Effector memory CD8-positive, alpha-beta T cell (primary cell): ENCODE results near the gene RRN3.
"Not testable (repeated sequence)": the region's sequence is repeated elsewhere in the genome, so short reads cannot be mapped to it uniquely, and the experiment has no call there.

Source experiments
- ATAC-seq: fragments of 150-1000 bp; cut with Tn5 transposase; replicated peaks from 2 replicates; pipeline ENCODE4 v1.10.0; 2021; ENCODE audit warnings: mild to moderate bottlenecking, moderate library complexity
- DNase-seq, 3 experiments: peaks; one replicate each; pipeline ENCODE4 v3.0.0; 2021
- H3K27ac Mint-ChIP-seq, 2 donors: one replicate each; pipeline ENCODE4 v1.8.0; 2022; ENCODE audit warnings: mild to moderate bottlenecking in 2 of 2, mixed read lengths in 2 of 2, moderate library complexity in 2 of 2
- H3K27me3 Mint-ChIP-seq, 2 donors: one replicate each; pipeline ENCODE4 v1.8.0; 2022; ENCODE audit warnings: mixed read lengths in 2 of 2
- H3K36me3 Mint-ChIP-seq: one replicate; pipeline ENCODE4 v1.8.0; 2022; ENCODE audit warnings: mild to moderate bottlenecking, moderate library complexity, mixed read lengths; ENCODE audit not compliant: insufficient read depth
- H3K4me1 Mint-ChIP-seq, 2 donors: one replicate each; pipeline ENCODE4 v1.8.0; 2022; ENCODE audit warnings: low read depth in 2 of 2, mixed read lengths in 2 of 2
- H3K4me3 Mint-ChIP-seq, 2 donors: one replicate each; pipeline ENCODE4 v1.8.0; 2022; ENCODE audit warnings: mild to moderate bottlenecking in 2 of 2, mixed read lengths in 2 of 2, moderate library complexity in 2 of 2
- H3K9me3 Mint-ChIP-seq, 2 donors: one replicate each; pipeline ENCODE4 v1.8.0; 2022; ENCODE audit warnings: mixed read lengths in 2 of 2

Gene RRN3

DNA sequence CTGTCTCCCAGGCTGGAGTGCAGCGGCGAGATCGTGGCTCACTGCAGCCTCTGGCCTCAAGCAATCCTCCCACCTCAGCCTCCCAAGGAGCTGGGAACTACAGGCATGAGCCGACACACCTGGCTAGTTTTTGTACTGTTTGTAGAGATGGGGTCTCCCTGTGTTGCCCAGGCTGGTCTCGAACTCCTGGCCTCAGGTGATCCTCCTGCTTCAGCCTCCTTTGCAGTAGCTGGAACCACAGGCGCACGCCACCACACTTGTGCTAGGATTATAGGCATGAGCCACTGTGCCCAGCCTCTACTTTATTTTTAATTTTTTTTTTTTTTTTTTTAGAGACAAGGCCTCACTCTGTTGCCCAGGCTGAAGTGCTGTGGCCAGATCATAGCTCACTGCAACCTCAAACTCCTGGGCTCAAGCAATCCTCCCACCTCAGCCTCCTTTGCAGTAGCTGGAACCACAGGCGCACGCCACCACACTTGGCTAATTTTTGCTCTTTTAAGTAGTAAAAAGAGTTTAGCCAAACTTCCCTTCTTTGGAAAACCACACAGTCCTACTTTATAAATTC, 42.6 kb downstream of the RRN3 start:
- Mint-ChIP-seq H3K9me3 (no peaks in the 10 kb centered on the region), H3K36me3 (peaks cover 12% of the 10 kb centered on the region), H3K27ac (no peak overlapping the region), H3K4me3 (no peak overlapping the region), H3K4me1 (peaks cover 16 to 22% of the 10 kb centered on the region in 2 donors), H3K27me3 (no peaks in the 10 kb centered on the region)
- ATAC-seq = no peak
- DNase-seq = no peak

DNA sequence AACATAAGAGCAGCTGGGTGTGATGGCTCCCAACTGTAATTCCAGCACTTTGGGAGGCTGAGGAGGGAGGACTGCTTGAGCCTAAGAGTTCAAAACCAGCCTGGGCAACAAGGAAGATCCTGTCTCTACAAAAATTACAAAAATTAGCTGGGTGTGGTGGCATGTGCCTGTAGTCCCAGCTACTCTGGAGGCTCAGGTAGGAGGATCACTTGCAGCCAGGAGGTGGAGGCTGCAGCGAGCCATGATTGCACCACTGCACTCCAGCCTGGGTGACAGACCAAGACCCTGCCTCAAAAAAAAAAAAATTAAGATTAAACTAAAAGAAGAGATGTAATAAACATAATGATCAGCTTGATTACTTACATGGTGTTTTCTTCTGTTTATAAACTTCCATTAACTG, 43.6 kb downstream of the RRN3 start:
- not testable (repeated sequence) for H3K27me3 Mint-ChIP-seq, DNase-seq, ATAC-seq, H3K4me3 Mint-ChIP-seq, H3K27ac Mint-ChIP-seq, H3K9me3 Mint-ChIP-seq
- Mint-ChIP-seq H3K36me3 (peaks cover 16% of the 10 kb centered on the region), H3K4me1 (peaks cover 16 to 22% of the 10 kb centered on the region in 2 donors)

DNA sequence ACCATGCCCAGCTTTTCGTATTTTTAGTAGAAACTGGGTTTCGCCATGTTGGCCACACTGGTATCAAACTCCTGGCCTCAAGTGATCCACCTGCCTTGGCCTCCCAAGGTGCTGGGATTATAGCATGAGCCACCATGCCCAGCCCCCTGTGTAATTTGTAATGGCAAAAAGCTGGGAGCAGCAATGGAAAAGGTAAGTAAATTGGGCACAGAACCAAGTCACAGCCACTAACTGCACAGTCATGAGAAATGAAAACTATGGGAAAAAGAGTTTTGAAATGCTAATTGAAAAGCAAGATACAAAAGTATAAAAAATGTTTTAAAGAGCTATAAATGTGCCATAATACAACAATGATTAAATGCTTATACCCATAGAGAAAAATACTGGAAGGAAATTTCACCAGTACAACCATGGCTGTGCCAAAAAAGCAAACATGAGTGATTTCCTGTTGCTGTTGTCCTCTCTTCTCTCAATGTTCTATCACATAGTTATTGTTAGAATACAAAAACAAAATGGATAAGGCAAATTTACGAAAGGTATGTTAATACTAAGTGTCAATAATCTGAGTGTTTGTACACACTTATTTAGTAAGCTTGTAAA, 44.4 kb downstream of the RRN3 start:
- no peak for ATAC-seq
- Mint-ChIP-seq H3K36me3 (peaks cover 16% of the 10 kb centered on the region), H3K4me1 (peaks cover 11 to 17% of the 10 kb centered on the region in 2 donors), H3K9me3 (no peaks in the 10 kb centered on the region), H3K27ac (no peak overlapping the region), H3K4me3 (no peak overlapping the region), H3K27me3 (no peaks in the 10 kb centered on the region)
- no peak for DNase-seq

DNA sequence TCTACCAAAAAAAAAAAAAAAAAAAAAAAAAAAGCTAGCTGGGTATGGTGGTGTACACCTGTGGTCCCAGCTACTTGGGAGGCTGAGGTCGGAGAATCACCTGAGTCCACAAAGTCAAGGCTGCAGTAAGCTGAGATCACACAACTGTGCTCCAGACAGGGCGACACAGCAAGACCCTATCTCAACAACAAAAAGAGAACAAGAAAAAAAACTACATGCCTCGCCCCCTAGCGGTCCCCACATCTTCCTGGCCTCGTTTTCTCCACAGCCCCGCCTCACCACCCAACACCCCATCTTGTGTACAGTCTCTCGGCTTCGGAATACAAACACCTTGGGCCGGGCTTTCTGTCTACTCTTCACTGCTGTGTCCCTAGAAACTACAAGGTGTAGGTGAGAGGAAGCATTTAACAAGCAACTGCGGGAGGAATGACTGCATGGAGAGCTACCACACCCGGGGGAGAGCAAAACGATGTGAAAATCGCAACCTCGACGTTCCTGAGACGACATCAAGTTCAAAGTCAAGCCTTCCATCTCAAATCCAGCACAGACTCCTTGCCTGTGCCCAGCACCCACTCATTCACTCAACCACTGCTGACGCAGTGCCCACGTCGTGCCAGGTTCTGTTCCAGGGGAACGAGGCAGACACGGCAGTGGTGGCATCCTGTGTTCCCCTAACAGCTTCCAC, 47.2 kb downstream of the RRN3 start:
- Mint-ChIP-seq H3K9me3 (no peaks in the 10 kb centered on the region), H3K4me3 (no peak overlapping the region), H3K4me1 (peaks cover 3 to 5% of the 10 kb centered on the region in 2 donors), H3K27ac (peak overlapping the region; percentile 1 to 35), H3K27me3 (no peaks in the 10 kb centered on the region), H3K36me3 (peaks cover 27% of the 10 kb centered on the region)
- DNase-seq (no peak), ATAC-seq (no peak)

DNA sequence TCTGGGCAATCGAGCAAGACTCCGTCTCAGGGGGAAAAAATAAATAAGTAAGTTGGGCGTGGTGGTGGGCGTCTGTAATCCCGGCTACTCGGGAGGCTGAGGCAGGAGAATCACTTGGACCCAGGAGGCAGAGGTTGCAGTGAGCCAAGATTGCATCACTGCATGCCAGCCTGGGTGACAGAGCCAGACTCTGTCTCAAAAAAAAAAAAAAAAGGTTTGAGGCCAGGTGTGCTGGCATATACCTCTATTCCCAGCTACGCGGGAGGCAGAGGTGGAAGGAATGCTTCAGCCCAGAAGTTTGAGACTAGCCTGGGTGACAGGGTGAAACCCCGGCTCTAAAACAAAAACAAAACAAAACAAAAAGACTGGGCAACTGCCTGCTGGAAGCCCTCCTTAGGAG, 48.8 kb downstream of the RRN3 start:
- not testable (repeated sequence) for H3K9me3 Mint-ChIP-seq, DNase-seq, H3K27me3 Mint-ChIP-seq, H3K4me1 Mint-ChIP-seq, H3K27ac Mint-ChIP-seq, ATAC-seq, H3K4me3 Mint-ChIP-seq
- H3K36me3 Mint-ChIP-seq = peaks cover 38% of the 10 kb centered on the region

DNA sequence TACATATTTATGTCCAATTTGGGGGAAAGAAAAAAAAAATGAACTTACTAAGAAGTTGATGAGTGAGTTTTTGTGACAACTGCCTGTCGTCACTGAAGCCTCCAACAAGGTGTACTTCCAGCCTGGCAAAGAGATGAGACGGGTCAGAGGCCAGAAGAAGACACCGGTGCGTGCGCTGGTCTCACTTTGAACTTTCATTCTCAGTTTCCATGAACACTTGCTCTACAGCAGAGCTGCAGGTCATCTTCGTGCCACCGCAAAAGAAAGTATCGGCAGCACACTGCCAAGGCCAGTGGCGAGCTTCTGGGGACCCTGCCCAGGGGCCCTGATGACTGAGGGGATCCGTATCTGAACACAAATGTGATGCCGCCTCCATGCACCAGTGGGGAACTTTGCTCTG, 49.8 kb downstream of the RRN3 start:
- DNase-seq (no peak), ATAC-seq (no peak)
- no peaks in the 10 kb centered on the region for H3K9me3 Mint-ChIP-seq
- peaks cover 0 to 3% of the 10 kb centered on the region in 2 donors for H3K4me1 Mint-ChIP-seq
- H3K4me3 Mint-ChIP-seq = no peak overlapping the region
- peak overlapping the region in 1 of 2 donors; percentile 65 for H3K27ac Mint-ChIP-seq
- no peaks in the 10 kb centered on the region for H3K27me3 Mint-ChIP-seq
- peaks cover 44% of the 10 kb centered on the region for H3K36me3 Mint-ChIP-seq

DNA sequence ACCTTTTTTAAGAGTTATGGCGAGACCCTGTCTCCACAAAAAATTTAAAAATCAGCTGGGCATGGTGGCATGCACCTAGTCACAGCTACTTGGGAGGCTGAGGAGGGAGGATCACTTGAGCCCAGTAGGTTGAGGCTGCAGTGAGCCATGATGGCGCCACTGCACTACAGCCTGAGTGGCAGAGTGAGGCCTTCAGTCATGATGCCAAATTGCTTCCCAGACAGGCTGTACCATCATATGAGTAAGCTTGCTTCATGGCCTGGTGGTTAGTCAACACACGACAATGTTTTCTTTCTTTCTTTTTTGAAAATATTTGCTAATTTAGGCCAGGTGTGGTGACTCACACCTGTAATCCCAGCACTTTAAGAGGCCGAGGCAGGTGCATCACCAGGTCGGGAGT, 50.7 kb downstream of the RRN3 start:
- no peak overlapping the region for H3K27ac Mint-ChIP-seq
- no peaks in the 10 kb centered on the region for H3K27me3 Mint-ChIP-seq
- H3K9me3 Mint-ChIP-seq = no peaks in the 10 kb centered on the region
- DNase-seq = no peak
- ATAC-seq = no peak
- H3K4me3 Mint-ChIP-seq = no peak overlapping the region
- H3K4me1 Mint-ChIP-seq = peaks cover 0 to 3% of the 10 kb centered on the region in 2 donors
- H3K36me3 Mint-ChIP-seq = peaks cover 50% of the 10 kb centered on the region

DNA sequence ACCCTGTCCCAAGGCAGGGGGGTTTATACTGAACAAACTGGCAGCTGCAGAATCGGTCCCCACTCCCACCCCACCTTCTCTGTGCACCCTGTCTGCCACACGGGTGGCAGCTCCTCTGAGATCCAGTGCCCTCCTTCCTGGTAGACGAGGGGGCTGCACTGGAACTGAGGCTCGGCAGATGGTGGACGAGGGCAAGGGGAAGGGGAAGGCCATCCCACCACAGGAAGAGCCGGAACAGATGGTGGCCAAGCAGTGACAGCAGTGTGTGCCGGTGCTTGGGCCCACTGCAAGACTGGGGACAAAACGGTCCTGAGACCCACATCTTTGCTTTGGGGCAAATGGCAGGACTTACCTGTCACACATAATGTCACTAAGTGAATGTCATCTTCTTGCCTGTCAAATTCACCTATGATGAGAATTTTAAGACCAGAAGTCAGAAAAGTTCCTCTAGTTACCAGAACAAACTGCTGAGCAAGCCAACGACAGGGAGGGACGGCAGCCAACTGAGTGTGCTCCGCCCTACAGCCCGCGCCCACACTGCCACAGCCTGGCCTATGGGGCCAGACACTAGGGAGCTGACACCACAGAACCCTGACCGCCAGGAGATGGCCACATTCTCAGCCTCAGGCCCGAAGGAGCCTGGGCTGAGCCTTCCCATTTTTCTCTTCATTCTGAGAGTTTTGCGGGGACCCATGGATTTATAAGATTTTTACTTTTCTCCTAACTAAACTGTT, 52.6 kb downstream of the RRN3 start:
- peak overlapping the region; percentile 46 to 63 for H3K27ac Mint-ChIP-seq
- H3K36me3 Mint-ChIP-seq = peaks cover 42% of the 10 kb centered on the region
- peaks cover 0 to 3% of the 10 kb centered on the region in 2 donors for H3K4me1 Mint-ChIP-seq

DNA sequence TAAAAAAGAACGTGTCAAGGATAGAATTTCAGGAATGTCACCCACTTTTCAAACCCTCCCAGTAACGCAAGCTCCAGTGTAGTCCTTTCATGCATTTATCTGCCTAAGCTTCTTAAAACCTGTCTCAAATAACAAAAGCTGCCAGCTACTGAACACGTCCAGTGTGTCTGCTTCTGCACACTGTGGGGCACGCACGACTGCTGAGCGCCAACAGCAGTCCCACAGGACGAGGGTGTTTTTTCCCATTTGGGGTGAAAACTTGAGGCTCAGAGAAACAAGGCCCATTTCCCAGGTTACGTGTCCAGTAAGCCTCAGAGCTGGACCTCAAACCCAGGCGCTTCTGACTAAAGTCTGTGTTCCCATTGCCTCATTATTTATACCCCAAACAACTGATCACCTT, 55.4 kb downstream of the RRN3 start:
- DNase-seq (no peak), ATAC-seq (no peak)
- Mint-ChIP-seq H3K36me3 (peaks cover 60% of the 10 kb centered on the region), H3K27ac (peak overlapping the region in 1 of 2 donors; percentile 75), H3K9me3 (no peaks in the 10 kb centered on the region), H3K4me1 (no peaks in the 10 kb centered on the region), H3K4me3 (no peak overlapping the region), H3K27me3 (no peaks in the 10 kb centered on the region)

More for the DNA sequence above, 52.6 kb downstream of the RRN3 start:
- H3K9me3 Mint-ChIP-seq = no peaks in the 10 kb centered on the region
- H3K27me3 Mint-ChIP-seq = no peaks in the 10 kb centered on the region
- H3K4me3 Mint-ChIP-seq = no peak overlapping the region
- DNase-seq (no peak), ATAC-seq (no peak)

DNA sequence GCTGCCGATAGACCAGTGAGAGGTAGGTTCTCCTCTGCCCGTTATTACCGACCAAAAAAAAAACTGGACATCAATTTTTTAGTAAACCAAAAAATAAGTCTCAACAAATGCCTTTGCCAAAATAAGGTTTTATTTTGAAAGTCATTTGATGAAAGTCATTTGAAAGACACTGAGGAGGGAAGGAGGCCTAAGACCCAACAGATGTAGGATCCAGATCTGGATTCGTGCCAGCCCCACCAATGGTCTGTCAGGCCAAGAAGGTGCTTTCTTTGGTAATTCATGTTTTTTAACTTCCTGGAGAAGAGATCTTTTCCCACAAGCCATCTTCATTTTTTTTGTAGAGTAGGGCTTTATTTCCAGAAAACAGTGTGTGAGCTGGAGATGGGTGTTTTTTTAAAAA, 56.3 kb downstream of the RRN3 start:
- Mint-ChIP-seq H3K4me1 (peaks cover 0 to under 1% of the 10 kb centered on the region in 2 donors), H3K27me3 (no peaks in the 10 kb centered on the region), H3K27ac (peak overlapping the region in 1 of 2 donors; percentile 75), H3K4me3 (no peak overlapping the region), H3K36me3 (peaks cover 62% of the 10 kb centered on the region), H3K9me3 (no peaks in the 10 kb centered on the region)
- DNase-seq (no peak), ATAC-seq (no peak)

DNA sequence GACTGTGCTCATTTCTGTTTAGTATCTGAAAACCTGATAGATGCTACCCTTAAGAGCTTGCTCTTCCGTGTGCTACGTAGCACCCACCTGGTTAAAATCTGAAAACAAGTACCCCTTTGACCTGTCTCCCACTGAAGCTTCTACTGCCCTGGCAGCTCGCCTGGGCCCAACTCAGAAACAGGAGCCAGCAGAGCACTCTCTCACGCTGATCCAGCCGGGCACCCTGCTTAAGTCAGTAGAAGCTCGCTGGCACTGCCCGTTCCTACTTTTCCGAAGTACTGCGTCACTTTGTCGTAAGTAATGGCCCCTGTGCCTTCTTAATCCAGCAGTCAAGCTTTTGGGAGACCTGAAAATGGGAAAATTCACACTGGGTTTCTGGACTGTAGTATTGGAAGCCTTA, 57.1 kb downstream of the RRN3 start:
- no peak overlapping the region for H3K4me3 Mint-ChIP-seq
- H3K27ac Mint-ChIP-seq = no peak overlapping the region
- no peak for ATAC-seq
- DNase-seq = no peak
- H3K9me3 Mint-ChIP-seq = no peaks in the 10 kb centered on the region
- H3K4me1 Mint-ChIP-seq = peaks cover under 1 to 7% of the 10 kb centered on the region in 2 donors
- H3K36me3 Mint-ChIP-seq = peaks cover 58% of the 10 kb centered on the region
- H3K27me3 Mint-ChIP-seq = no peaks in the 10 kb centered on the region

DNA sequence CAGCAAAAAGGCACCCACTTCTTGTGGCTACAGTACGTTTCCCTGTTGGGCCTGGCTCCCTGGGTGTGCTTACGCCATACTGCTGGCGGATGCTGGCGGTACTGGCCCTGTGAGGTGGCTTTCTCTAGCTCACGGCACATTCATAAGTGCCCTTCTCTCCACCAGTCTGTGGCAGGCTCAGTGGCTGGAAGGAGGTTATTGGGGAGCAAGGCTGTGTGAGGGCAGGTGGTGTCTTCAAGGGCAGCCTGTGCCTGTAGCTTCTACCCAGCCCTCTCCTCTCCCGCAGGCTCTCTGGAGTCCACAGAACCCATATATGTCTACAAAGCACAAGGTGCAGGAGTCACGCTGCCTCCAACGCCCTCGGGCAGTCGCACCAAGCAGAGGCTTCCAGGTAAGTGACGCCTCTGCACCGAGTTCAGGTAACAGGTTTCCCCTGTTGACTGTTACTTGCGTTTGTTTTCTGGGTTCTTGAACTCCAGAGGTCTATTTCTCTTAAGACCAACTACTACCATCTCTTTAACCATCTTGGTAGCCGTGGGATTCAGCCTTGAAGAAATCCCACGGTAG, 58.8 kb downstream of the RRN3 start:
- Mint-ChIP-seq H3K4me3 (no peak overlapping the region), H3K4me1 (peaks cover 10 to 21% of the 10 kb centered on the region in 2 donors), H3K9me3 (no peaks in the 10 kb centered on the region), H3K27ac (peak overlapping the region; percentile 67 to 77), H3K36me3 (peaks cover 58% of the 10 kb centered on the region), H3K27me3 (no peaks in the 10 kb centered on the region)
- ATAC-seq (no peak), DNase-seq (no peak)
